GM19025 (cell line): ENCODE data around the gene ZNF558.
"Not testable (repeated sequence)": the region's sequence is repeated elsewhere in the genome, so short reads cannot be mapped to it uniquely, and the experiment has no call there.

ENCODE experiments used
- ATAC-seq: cut with Tn5 transposase; IDR thresholded peaks from one replicate; pipeline ENCODE4 v1.9.1; 2021; ENCODE audit warnings: mild to moderate bottlenecking, low read depth, moderate library complexity; ENCODE audit not compliant: unreplicated experiment

The ZNF558 gene

GRCh38 chr19:8811315-8812172 is 20.6 kb downstream of the ZNF558 start:
- ATAC-seq, result no peak

GRCh38 chr19:8806661-8807060 is 25.4 kb downstream of the ZNF558 start:
- ATAC-seq, result no peak

- ATAC-seq, result no peak
These were observed 37.3 kb downstream of the ZNF558 start for GRCh38 chr19:8794823-8795222.

GRCh38 chr19:8773587-8773986 is 58.5 kb downstream of the ZNF558 start:
- not testable (repeated sequence) for ATAC-seq

GRCh38 chr19:8769265-8769664 is 62.8 kb downstream of the ZNF558 start:
- not testable (repeated sequence) for ATAC-seq

GRCh38 chr19:8767257-8767656 is 64.8 kb downstream of the ZNF558 start:
- not testable (repeated sequence) for ATAC-seq
